ENCODE measurements around the gene PIEZO2. TPM values are rescaled to one million over a fixed set of nuclear protein-coding genes. Genes with fewer than 3 reads are reported as not detected.
A peak's percentile ranks its signal among the peaks of the same experiment; 100 is the strongest.

The PIEZO2 gene
- total RNA-seq, 4 donors from 2014 or later = 0.64 to 1.8 (median 1.6) TPM

DNA sequence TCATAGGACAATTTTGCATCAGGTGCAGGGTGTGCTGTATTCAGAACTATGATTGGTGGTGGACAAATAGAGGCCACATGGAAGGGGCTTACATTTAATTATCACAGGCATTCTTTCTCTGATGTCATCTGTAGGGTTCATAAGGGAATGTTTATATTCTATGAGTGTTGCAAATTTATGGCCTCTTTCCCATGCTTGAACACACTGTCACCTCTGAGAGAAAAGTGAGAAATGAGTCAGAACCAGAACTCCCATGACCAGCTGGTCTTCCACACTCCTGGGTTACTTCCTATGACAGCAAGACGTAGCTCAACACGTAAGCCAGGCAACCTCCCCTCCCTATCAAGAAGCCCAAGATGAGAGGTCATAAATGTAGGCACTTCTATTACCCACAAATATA is 310.8 kb downstream of the PIEZO2 start:
- TF ChIP-seq EP300 (IDR thresholded peaks at IDR 0.05) (no peak), POLR2A (IDR thresholded peaks at IDR 0.05) (no peak), POLR2AphosphoS5 (IDR thresholded peaks at IDR 0.05) (no peak)
- TF ChIP-seq, protein P1, sequence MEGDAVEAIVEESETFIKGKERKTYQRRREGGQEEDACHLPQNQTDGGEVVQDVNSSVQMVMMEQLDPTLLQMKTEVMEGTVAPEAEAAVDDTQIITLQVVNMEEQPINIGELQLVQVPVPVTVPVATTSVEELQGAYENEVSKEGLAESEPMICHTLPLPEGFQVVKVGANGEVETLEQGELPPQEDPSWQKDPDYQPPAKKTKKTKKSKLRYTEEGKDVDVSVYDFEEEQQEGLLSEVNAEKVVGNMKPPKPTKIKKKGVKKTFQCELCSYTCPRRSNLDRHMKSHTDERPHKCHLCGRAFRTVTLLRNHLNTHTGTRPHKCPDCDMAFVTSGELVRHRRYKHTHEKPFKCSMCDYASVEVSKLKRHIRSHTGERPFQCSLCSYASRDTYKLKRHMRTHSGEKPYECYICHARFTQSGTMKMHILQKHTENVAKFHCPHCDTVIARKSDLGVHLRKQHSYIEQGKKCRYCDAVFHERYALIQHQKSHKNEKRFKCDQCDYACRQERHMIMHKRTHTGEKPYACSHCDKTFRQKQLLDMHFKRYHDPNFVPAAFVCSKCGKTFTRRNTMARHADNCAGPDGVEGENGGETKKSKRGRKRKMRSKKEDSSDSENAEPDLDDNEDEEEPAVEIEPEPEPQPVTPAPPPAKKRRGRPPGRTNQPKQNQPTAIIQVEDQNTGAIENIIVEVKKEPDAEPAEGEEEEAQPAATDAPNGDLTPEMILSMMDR (IDR thresholded peaks at IDR 0.05) = no peak

DNA sequence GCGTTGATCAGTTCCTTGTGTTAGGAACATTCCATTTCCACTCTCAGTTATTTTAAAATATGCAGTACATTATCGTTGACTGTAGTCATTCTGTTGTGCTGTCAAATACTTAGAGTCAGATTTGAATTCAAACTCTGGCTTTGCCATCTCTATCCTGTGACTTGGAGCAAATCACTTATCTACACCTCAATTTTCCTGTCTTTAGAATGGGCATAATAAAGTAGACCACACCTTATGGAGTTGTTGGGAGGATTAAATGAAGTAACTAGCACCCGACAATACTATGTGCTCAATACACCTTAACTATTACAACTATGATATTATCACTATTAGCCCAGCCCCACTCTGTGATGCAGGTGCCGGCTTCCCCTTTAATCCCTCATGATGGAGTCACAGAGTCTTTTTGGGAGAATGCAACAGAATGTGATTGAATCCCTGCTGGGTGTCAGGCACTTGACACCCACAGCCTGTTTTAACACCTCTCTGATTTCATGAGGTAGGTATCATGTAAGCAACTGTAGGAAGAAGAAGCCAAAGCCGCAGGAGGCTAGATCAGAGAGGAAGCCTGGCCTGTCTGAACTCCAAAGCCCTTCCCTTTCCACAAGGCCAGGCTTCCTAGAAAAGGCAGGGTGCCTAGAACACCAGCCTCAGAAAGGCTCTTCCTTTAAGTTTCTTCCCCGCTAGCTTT is 315.1 kb downstream of the PIEZO2 start:
- no peak for ATAC-seq
- 67 to 86% methylated on average over 5 of the region's 6 CpGs for WGBS, 2 donors (ENCODE audit: low coverage in 1 of 2)
- no peak for TF ChIP-seq EP300 (IDR thresholded peaks at IDR 0.05)
- Histone ChIP-seq H3K4me3 (no peak overlapping the region), H3K27ac (peak overlapping the region in 1 of 4 donors; percentile 17), H3K36me3 (no peaks in the 10 kb centered on the region), H3K4me1 (peaks cover 0 to 18% (median 0%) of the 10 kb centered on the region in 3 donors), H3K9me3 (no peaks in the 10 kb centered on the region), H3K27me3 (no peaks in the 10 kb centered on the region)

More for the DNA sequence above, 310.8 kb downstream of the PIEZO2 start:
- ATAC-seq = no peak
- H3K27me3 ChIP-seq = no peaks in the 10 kb centered on the region
- H3K36me3 ChIP-seq = no peaks in the 10 kb centered on the region
- H3K4me1 ChIP-seq = peaks cover 0 to 24% (median 0%) of the 10 kb centered on the region in 3 donors
- no peaks in the 10 kb centered on the region for H3K9me3 ChIP-seq
- H3K27ac ChIP-seq = no peak overlapping the region
- no peak overlapping the region for H3K4me3 ChIP-seq
- 83% methylated on average over 1 of the region's 2 CpGs; no CpG with 5 or more reads in 1 of the 2 donors for WGBS, 2 donors (ENCODE audit: low coverage in 1 of 2)

DNA sequence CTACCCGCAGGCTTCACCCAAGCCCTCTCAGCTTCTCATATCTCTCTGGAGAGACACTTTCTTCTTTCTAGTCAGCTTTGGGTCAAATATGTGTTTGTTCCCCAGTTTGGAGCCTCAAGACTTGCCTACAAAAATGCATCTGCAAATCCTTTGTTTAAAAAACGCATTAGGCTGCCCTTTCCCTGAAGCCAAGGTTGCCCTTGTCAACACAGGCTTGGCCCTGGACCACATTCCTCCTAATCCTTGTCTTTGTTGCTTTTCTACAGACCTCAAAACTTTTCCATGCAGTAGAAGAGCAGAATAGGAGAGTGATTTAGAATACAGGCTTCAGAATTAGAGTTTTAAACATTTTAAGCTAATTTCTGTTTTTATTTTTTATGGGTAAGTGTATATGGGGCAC is 315.7 kb downstream of the PIEZO2 start:
- Histone ChIP-seq H3K4me1 (peaks cover 0 to 18% (median 0%) of the 10 kb centered on the region in 3 donors), H3K9me3 (no peaks in the 10 kb centered on the region), H3K4me3 (no peak overlapping the region), H3K27ac (no peak overlapping the region), H3K27me3 (no peaks in the 10 kb centered on the region), H3K36me3 (no peaks in the 10 kb centered on the region)
- WGBS, 2 donors (ENCODE audit: low coverage in 1 of 2) = 30 to 43% methylated on average over 2 of the region's 2 CpGs
- no peak for ATAC-seq
- TF ChIP-seq EP300 (IDR thresholded peaks at IDR 0.05) = no peak

DNA sequence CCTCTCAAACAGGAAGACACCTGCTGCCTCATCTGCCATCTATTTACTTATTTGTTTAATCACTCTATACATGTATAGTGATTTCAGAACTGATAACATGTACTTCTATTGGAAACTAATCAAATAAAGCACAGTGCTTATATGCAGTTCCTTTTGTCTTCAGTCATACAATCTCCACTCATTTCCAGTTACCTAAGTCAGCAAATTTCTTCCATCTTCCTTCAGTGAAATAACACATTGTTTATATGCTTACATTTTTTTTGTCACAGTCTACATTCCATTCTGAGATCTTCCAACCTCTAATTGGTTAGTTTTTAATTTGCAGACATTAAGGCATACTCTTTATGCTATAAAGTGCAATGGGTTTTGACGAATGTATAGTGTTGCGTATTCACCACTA is 323.0 kb downstream of the PIEZO2 start:
- Histone ChIP-seq H3K4me1 (no peaks in the 10 kb centered on the region), H3K27ac (no peak overlapping the region), H3K9me3 (no peaks in the 10 kb centered on the region), H3K27me3 (no peaks in the 10 kb centered on the region), H3K4me3 (no peak overlapping the region), H3K36me3 (no peaks in the 10 kb centered on the region)
- 91% methylated on average over 2 of the region's 2 CpGs; no CpG with 5 or more reads in 1 of the 2 donors for WGBS, 2 donors (ENCODE audit: low coverage in 1 of 2)
- TF ChIP-seq EP300 (IDR thresholded peaks at IDR 0.05) = no peak
- TF ChIP-seq POLR2A (IDR thresholded peaks at IDR 0.05) = no peak
- TF ChIP-seq POLR2AphosphoS5 (IDR thresholded peaks at IDR 0.05) = no peak
- TF ChIP-seq, protein P1 (IDR thresholded peaks at IDR 0.05) = no peak
- ATAC-seq = no peak

DNA sequence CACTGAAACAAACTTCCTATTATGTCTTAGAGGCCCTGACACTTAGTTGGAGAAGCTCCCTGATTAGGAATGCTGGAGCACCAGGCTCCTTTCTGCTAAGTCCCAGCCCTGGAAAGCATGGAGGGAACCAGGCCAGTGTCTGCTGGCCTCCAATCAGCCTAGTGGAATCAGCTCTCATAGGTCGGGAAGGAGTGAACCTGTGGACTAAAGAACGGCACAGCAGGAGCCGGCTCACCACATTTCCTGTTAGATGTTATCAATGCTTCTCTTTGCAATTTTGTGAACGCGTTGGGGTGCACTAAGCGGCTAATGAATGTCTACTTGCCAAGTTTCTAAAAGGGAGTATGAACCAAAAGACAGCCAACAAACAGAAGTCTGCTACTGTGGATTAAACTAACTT is 326.9 kb downstream of the PIEZO2 start:
- H3K36me3 ChIP-seq = no peaks in the 10 kb centered on the region
- 16 to 20% methylated on average over 2 to 6 of the region's 6 CpGs for WGBS, 2 donors (ENCODE audit: low coverage in 1 of 2)
- no peak overlapping the region for H3K4me3 ChIP-seq
- H3K4me1 ChIP-seq = no peaks in the 10 kb centered on the region
- TF ChIP-seq POLR2A (IDR thresholded peaks at IDR 0.05) (no peak), EP300 (IDR thresholded peaks at IDR 0.05) (no peak), POLR2AphosphoS5 (IDR thresholded peaks at IDR 0.05) (no peak)
- TF ChIP-seq, protein P1 (IDR thresholded peaks at IDR 0.05) = no peak
- H3K9me3 ChIP-seq = peaks cover 0 to 11% (median 0%) of the 10 kb centered on the region in 3 donors
- H3K27me3 ChIP-seq = no peaks in the 10 kb centered on the region
- H3K27ac ChIP-seq = no peak overlapping the region
- no peak for ATAC-seq

DNA sequence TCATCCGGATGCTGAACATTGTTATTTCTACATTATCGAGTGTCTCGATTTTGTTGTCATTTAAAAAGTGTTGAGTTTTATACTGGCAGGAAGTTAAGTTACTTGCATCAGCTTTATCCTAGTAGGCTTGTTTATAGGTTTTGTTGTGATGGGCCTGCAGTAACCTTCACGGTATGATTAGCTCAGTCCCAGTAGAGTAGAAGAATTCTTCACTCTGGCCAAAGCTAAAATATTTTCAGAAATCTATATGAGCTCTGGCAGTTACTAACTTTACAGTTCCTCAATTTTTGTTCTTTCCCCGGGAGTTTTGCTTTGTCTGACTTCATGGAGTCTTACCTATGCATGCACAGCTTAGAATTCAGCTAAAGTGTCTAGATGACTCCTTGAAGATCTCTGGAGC is 328.7 kb downstream of the PIEZO2 start:
- ATAC-seq = no peak
- peaks cover 0 to 11% (median 0%) of the 10 kb centered on the region in 3 donors for H3K9me3 ChIP-seq
- no peak for TF ChIP-seq POLR2AphosphoS5 (IDR thresholded peaks at IDR 0.05)
- TF ChIP-seq POLR2A (IDR thresholded peaks at IDR 0.05) = no peak
- H3K27me3 ChIP-seq = no peaks in the 10 kb centered on the region
- H3K4me3 ChIP-seq = no peak overlapping the region
- no peaks in the 10 kb centered on the region for H3K4me1 ChIP-seq
- H3K36me3 ChIP-seq = no peaks in the 10 kb centered on the region
- 40 to 100% methylated on average over 1 to 5 of the region's 5 CpGs for WGBS, 2 donors (ENCODE audit: low coverage in 1 of 2)
- H3K27ac ChIP-seq = no peak overlapping the region

Measured in gastroesophageal sphincter (tissue), 4 donors.